Fibroblast of lung (primary cell): ENCODE results near the gene TTC23. TPM values are rescaled to one million over a fixed set of nuclear protein-coding genes. Genes with fewer than 3 reads are reported as not detected.

Experiments used
- DNase-seq, 2 donors: peaks; one replicate each; pipeline versions ENCODE4 v3.0.0 to v3.0.0-alpha.2; 2010; ENCODE audit warnings: low read depth in 2 of 2
- H2AFZ ChIP-seq: 2 replicates; pipeline ENCODE4 v1.5.1; 2012; ENCODE audit warnings: low read length, control low read depth, inconsistent platforms
- H3K27ac ChIP-seq: 2 replicates; pipeline ENCODE4 v1.5.1; 2011; ENCODE audit warnings: low read length, control low read depth; ENCODE audit not compliant: insufficient read depth
- H3K27me3 ChIP-seq: 2 replicates; pipeline ENCODE4 v1.5.1; 2011; ENCODE audit warnings: mild to moderate bottlenecking, low read length; ENCODE audit not compliant: control insufficient read depth, insufficient read depth
- H3K36me3 ChIP-seq: 2 replicates; pipeline ENCODE4 v1.5.1; 2011; ENCODE audit warnings: low read length; ENCODE audit not compliant: control insufficient read depth, insufficient read depth
- H3K4me1 ChIP-seq: 2 replicates; pipeline ENCODE4 v1.5.1; 2011; ENCODE audit warnings: low read length; ENCODE audit not compliant: control insufficient read depth, insufficient read depth; ENCODE audit errors: extremely low read depth
- H3K4me2 ChIP-seq: 2 replicates; pipeline ENCODE4 v1.5.1; 2011; ENCODE audit warnings: low read length, control low read depth; ENCODE audit not compliant: insufficient read depth; ENCODE audit errors: extremely low read depth
- H3K4me3 ChIP-seq, 4 experiments: fragments of 200-600 bp in 1 of 4; sonication (generic) in 1 of 4; replicated peaks in 1 of 4; 2 replicates each; pipeline ENCODE4 v1.5.1; 2011 to 2016; ENCODE audit warnings: low read length in 4 of 4, low read depth in 3 of 4, mild to moderate bottlenecking in 3 of 4, control low read depth in 2 of 4, inconsistent platforms in 1 of 4, mixed read lengths in 1 of 4; ENCODE audit not compliant: insufficient read depth in 1 of 4; ENCODE audit errors: control extremely low read depth in 1 of 4
- H3K79me2 ChIP-seq: 2 replicates; pipeline ENCODE4 v1.5.1; 2012; ENCODE audit warnings: mild to moderate bottlenecking, low read length, inconsistent platforms; ENCODE audit not compliant: control insufficient read depth, insufficient read depth
- H3K9ac ChIP-seq: 2 replicates; pipeline ENCODE4 v1.5.1; 2011; ENCODE audit warnings: mild to moderate bottlenecking, low read length, control low read depth; ENCODE audit not compliant: insufficient read depth
- H3K9me3 ChIP-seq: 2 replicates; pipeline ENCODE4 v1.5.1; 2012; ENCODE audit warnings: low read depth, low read length; ENCODE audit not compliant: control insufficient read depth, insufficient read depth
- H4K20me1 ChIP-seq: 2 replicates; pipeline ENCODE4 v1.5.1; 2011; ENCODE audit warnings: low read length; ENCODE audit not compliant: control insufficient read depth, insufficient read depth; ENCODE audit errors: extremely low read depth
- CTCF ChIP-seq, 2 donors: IDR thresholded peaks in 1 of 2; conservative IDR thresholded peaks in 1 of 2; 1 replicate in 1 of 2; 2 replicates in 1 of 2; pipeline ENCODE4 v1.5.1; 2011 to 2012; ENCODE audit warnings: low read length in 2 of 2, control low read depth in 1 of 2, inconsistent platforms in 1 of 2, low read depth in 1 of 2, mild to moderate bottlenecking in 1 of 2
- EZH2 ChIP-seq: IDR thresholded peaks from 2 replicates; pipeline ENCODE4 v1.5.1; 2012; ENCODE audit warnings: low read length, control low read depth, mild to moderate bottlenecking; ENCODE audit errors: missing control alignments
- polyA plus RNA-seq, 2 donors: library from polyadenylated mRNA; depleted of rRNA in 1 of 2; stranded (reverse) in 1 of 2; unstranded in 1 of 2; fragments of >200 nt; gene quantifications; 2 replicates each; pipeline ENCODE4 v1.2.1, GENCODE V29; 2011 to 2012; ENCODE audit warnings: missing spikeins in 1 of 2
- total RNA-seq: library from RNA; depleted of rRNA; stranded (reverse); fragments of >200 nt; gene quantifications from 2 replicates; pipeline ENCODE4 v1.2.1, GENCODE V29; 2014

TTC23 gene
- total and polyA plus RNA-seq, 2 donors (not counting 1 experiment from before 2014, with no cell fraction given) = 3.5 to 30.4 TPM

GRCh38 chr15:99098991-99099390 lies 150.4 kb downstream of the TTC23 start:
- no peak overlapping the region for H3K4me3 ChIP-seq
- no peaks in the 10 kb centered on the region for H3K9me3 ChIP-seq
- no peak for TF ChIP-seq EZH2
- TF ChIP-seq CTCF (conservative IDR thresholded peaks at IDR 0.05 in 1 of 2, IDR thresholded peaks at IDR 0.05 in 1 of 2; ENCODE audit: low read depth in 1 of 2, low read length in 2 of 2) = no peak
- no peak overlapping the region for H3K9ac ChIP-seq
- no peak overlapping the region for H3K4me2 ChIP-seq
- H3K27ac ChIP-seq = no peak overlapping the region
- H2AFZ ChIP-seq = no peak overlapping the region
- no peaks in the 10 kb centered on the region for H3K4me1 ChIP-seq
- DNase-seq = no peak
- H3K79me2 ChIP-seq = no peaks in the 10 kb centered on the region
- H3K27me3 ChIP-seq = peaks cover 16% of the 10 kb centered on the region
- H3K36me3 ChIP-seq = no peaks in the 10 kb centered on the region
- no peaks in the 10 kb centered on the region for H4K20me1 ChIP-seq

- H3K27me3 ChIP-seq = peaks cover 16% of the 10 kb centered on the region
- H3K36me3 ChIP-seq = no peaks in the 10 kb centered on the region
- H3K9ac ChIP-seq = no peak overlapping the region
- no peak overlapping the region for H3K4me2 ChIP-seq
- no peak overlapping the region for H3K27ac ChIP-seq
- no peak for TF ChIP-seq CTCF (conservative IDR thresholded peaks at IDR 0.05 in 1 of 2, IDR thresholded peaks at IDR 0.05 in 1 of 2; ENCODE audit: low read depth in 1 of 2, low read length in 2 of 2)
- TF ChIP-seq EZH2 = no peak
- no peak for DNase-seq
- no peaks in the 10 kb centered on the region for H3K9me3 ChIP-seq
- H3K4me1 ChIP-seq = no peaks in the 10 kb centered on the region
- no peak overlapping the region for H2AFZ ChIP-seq
- H4K20me1 ChIP-seq = no peaks in the 10 kb centered on the region
- H3K4me3 ChIP-seq = no peak overlapping the region
- H3K79me2 ChIP-seq = no peaks in the 10 kb centered on the region
Measured at GRCh38 chr15:99098426-99098825, 151.0 kb downstream of the TTC23 start.

GRCh38 chr15:99097441-99098410 lies 151.7 kb downstream of the TTC23 start:
- H3K9ac ChIP-seq = no peak overlapping the region
- no peak overlapping the region for H3K4me3 ChIP-seq
- DNase-seq = no peak
- H3K4me2 ChIP-seq = no peak overlapping the region
- no peaks in the 10 kb centered on the region for H3K79me2 ChIP-seq
- H3K36me3 ChIP-seq = no peaks in the 10 kb centered on the region
- H3K9me3 ChIP-seq = no peaks in the 10 kb centered on the region
- H3K27me3 ChIP-seq = peaks cover 15% of the 10 kb centered on the region
- H3K27ac ChIP-seq = no peak overlapping the region
- TF ChIP-seq CTCF (conservative IDR thresholded peaks at IDR 0.05 in 1 of 2, IDR thresholded peaks at IDR 0.05 in 1 of 2; ENCODE audit: low read depth in 1 of 2, low read length in 2 of 2) (no peak), EZH2 (no peak)
- no peak overlapping the region for H2AFZ ChIP-seq
- no peaks in the 10 kb centered on the region for H3K4me1 ChIP-seq
- H4K20me1 ChIP-seq = no peaks in the 10 kb centered on the region
